ENCODE measurements around the gene HEPACAM.

Gene HEPACAM

DNA sequence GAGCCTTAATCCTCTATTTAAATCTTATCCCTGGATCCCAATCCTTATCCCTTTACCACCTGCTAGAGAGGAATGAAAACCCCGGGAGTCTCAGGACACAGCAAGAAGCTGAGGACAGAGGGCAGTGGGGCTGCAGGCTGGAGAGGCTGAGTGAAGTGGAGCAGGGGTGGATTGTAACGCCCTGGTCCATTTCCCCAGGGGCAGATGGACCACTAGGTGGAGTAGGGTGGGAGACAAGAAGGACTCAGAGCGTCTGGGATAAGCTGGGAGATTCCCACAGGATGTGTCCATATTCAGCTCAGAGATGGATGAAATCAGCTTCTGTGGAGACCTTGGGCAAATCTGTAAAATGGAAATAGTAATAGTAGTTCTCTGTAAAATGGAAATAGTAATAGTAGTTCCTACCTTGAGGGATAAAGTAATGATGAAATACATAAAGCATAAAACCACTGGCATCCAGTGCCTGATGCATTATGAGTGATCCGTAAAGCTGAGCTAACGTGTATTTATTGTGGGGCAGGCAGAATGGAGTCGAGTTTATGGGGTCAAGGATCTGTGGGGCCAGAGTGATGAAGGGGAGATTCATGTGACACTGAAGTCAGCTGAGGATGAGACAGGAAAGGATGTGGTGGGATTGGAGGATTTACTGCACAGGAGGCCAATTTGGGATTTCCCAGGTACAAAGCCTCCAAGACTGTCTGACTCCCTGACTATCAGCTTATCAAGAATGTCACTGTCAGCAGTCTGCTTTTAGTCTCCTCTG lies 36.3 kb downstream of the HEPACAM start:
- DNase-seq (ENCODE audit: low read depth, low spot score): no peak

DNA sequence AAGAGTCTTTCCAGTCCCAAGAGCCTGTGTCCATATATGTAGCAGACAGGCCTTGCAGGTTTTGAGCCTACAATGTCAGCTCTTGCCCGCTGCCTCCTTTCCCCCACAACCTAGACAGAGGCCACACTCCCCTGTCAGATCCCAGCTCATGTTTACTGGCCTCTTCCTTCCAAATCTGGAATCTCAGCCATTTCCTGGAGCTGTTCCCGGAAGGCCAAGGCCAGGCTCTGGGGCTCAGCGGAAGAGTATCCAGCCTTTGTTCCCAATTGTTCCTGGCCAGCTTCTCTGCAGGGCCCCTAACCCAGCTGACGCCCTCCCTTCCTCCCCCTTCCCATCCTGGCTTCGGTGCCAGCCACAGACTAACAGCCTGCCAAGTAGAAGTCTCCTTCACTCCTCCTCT lies 37.1 kb downstream of the HEPACAM start:
- DNase-seq (ENCODE audit: low read depth, low spot score): no peak

DNA sequence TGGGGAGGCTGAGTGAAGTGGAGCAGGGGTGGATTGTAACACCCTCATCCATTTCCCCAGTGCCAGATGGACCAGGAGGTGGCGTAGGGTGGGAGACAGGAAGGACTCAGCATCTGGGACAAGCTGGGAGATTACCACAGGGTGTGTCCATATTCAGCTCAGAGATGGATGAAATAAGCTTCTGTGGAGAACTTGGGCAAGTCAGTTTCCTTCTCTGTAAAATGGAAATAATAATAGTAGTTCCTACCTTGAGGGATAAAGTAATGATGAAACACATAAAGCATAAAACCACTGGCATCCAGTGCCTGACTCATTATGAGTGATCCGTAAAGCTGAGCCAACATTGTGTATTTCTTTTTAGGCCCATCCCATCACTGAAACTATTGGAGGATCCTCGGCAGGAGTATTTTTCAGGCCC lies 37.6 kb downstream of the HEPACAM start:
- no peak for DNase-seq (ENCODE audit: low read depth, low spot score)

DNA sequence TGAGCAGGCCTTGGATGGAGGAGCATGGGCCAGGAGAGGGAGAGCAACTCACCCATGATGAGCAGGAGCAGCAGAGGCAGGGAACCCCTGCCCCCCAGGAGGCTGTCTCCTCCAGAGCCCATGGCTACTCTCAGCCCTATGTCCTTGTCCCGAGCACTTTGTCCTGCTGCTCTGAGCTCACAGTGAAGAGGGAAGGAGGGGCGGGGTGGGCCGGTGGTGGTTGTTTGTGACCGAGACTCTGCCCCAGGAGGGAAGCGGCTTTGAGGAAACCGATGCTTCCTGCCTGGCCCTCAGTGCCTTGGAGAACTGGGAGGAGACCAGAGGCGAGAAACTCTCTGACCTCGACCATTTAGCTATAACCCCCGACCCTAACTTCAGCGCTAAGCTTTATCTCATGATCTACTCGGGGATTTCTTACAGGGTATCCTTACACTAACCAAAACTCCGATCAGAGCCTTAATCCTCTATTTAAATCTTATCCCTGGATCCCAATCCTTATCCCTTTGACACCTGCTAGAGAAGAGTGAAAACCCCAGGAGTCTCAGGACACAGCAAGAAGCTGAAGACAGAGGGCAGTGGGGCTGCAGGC lies 38.1 kb downstream of the HEPACAM start, which contains the start of gene ROBO4:
ROBO4 (minus strand) TSS at position 192 of the 589 bp plus-strand sequence; CDS start at position 122, 70 bp downstream.
- no peak for DNase-seq (ENCODE audit: low read depth, low spot score)

DNA sequence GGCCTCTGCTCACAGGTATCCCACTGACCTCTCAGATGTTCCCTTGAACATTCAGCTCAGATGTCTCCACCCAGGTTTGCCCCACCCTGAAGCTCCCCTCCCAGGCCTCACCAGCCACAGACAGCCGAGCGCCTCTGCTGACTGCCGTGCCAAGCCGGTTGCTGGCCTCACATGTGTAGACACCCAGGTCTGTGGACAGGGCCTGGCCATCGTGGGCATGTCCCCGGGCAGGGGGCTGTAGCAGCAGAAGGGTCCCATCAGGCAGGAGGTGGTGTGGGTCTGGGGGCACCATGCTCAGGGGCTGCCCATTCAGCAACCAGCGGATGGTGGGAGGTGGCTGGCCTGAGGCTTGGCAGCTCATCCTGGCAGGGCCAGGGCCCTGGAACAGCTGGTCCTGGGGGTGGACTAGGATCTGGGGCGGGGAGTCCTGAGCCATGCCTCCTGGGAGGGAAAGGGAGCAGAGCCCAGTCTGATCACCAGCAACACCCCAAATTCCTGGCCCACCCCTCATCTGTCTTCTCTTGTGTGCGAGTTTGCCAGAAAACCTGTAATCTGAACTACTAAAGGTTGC lies 38.9 kb downstream of the HEPACAM start:
- no peak for DNase-seq (ENCODE audit: low read depth, low spot score)

DNA sequence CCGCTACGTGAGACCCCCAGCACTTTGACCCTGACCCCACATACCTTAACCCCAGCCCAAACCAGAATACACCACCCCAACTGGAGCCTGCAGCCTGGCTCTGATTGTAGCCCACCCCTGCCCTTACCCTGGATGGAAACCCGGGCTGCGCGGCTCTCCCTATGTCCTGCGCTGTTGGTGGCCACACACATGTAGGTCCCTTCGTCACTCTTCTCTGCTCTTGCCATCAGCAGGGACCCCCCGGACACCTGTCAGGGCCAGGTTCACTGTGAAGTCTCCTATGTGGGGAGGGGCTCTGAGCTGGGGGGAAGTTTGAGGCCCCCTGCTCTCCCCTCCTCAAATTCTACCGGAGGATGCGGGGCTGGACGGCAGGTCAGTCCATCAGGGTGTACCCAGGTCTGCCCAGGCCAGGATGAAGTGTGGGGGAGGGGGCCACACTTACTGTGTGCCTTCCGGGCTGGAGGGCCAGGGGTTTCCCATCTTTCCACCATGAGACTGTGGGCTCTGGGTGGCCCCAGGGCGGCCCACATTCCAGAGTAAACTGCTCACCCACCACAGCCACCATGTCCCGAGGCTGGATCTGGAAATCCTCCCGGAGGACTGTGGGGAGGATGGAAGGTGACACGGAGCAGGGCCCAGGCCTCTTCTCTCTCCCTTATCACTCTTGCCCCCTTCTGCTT lies 39.6 kb downstream of the HEPACAM start:
- no peak for DNase-seq (ENCODE audit: low read depth, low spot score)

DNA sequence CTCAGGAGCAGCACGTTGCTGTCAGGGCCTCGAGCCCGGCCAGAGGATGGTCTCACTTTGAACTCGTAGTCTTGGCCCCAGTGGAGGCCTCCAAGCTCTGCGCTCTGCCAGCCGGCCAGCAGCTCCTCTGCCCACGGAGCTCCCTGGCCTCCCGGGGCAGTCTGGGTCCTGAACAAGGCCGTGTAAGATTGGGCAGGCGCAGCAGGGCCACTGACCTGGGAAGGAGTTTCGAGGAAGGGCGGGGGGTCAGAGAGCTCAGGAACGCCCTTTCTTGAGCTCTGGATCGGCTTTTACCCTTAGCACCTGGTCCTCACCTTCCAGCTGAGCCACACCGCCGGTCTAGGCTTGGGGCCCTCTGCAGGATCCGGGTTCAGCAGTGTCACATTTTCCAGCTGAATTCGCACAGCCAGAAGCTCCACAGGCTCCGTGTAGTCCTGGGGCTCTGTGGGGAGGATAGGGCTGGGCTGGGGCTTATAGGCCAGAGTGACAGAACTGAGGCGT lies 40.3 kb downstream of the HEPACAM start:
- no peak for DNase-seq (ENCODE audit: low read depth, low spot score)

DNA sequence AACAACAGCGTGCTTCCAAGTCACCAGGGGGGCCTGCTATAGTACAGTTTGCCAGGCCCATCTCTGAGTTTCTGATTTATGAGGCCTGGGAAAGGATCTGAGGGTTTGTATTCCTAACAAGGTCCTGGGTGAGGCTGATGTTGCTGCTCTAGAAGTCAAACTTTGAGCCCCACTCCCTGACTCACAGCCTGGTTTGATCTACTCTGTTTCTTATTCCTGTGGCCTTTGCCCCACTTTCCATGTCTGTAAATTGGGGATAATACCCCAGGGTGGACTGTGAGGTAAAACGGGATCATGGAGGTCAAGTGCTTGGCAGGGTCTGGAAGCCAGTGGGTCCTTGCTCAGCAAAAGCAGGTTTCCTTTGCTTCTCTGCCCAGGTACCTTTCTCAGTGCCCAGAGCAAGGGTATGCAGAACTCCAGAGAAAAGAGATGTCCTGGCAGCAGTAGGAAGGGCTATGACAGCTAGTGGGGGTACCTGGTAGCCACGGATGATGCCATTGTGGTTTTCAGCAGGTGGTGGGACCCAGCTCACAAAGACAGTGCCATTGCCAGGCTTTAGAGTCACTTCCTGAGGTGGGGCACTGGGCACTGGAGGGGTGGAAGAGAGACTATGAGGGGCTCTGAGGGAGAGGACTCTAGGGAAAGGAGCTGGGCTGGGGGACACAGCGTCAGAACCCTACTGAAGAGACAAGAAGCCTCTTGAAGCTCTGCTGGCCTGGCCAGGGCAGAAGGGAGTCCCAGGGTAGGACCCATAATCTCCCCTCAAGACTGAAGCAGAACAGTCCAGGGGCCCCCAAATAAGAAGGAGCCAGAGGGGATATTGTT lies 41.0 kb downstream of the HEPACAM start:
- DNase-seq (ENCODE audit: low read depth, low spot score): no peak

DNA sequence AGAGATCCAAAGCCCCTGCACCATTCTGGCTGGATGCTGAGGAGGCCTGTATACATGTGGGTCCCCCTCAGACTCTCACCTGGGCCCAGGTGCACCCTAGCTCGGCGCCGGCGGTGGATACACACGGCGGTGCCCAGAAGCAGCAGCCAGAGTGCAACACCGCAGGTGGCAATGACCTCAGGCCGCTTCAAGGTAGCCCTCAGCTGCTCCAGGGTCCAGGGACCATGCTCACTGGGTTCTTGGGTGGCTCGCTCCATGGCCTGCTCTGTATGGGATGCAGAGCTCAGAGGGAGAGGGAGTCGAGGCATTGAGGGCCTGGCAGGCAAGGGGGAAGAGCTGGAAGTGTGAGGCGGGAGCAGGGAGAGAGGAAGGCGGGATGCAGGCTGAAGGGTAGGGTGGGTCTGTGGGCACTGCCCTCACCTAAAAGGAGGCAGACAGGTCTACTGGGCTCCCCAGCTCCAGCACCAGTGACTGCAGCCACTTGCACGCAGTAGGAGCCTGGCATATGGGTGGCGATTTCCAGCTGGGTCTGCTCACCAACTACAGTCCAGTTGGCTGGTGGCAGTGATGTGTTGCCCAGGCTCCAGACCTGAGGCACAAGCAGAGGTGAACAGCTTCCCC lies 42.0 kb downstream of the HEPACAM start:
- DNase-seq (ENCODE audit: low read depth, low spot score): no peak

DNA sequence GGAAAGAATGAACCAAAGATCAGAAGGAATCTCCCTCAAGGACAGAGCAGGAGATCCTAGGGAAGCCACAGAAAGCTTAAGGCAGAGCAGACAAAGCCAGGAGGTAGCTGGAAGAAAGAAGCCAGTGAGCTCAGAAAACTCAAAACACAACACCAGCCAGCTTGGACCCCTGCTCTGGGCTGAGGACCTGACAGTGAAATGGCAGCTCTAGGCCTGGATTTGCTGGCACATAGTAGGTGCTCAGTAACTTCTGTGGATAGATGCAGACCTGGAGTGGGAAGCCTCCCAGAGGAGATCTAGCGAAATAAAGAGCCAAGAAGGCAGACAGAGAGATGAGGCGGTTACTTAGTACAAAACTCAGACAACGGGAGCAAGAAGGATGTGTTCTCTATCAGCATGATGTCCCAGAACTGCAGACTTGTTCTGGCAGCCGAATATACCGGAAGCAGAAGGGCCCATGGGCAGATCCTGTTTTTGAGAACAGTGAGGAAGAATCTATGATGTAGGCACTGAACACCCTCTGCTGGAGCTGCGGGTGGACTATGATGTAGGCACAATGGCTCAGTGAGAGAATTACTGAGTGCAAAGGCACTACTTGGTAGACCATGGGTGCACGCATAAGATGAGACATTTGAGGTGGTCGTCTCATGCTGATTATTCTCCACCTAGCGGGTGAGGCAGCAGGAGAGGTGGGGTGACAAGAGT lies 42.9 kb downstream of the HEPACAM start:
- DNase-seq (ENCODE audit: low read depth, low spot score): no peak

DNA sequence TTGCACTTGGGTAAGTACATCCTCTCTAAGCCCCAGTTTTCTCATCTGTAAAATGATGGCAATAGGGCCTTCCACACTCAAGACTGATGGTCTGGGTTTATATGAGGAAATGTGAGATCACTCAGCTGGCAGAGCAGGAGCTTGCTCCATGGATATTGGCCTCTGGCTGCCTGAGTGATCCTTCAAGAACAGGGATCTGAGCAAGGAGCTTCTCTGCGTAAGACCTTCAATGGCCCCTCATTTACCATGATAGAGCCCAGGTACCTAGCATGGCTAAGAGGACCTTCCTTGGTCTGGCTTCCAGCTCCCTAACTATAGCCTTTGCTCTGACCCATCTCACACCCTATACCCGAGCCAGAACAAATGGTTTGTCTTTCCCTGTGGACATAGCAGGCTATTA lies 43.7 kb downstream of the HEPACAM start:
- no peak for DNase-seq (ENCODE audit: low read depth, low spot score)

DNA sequence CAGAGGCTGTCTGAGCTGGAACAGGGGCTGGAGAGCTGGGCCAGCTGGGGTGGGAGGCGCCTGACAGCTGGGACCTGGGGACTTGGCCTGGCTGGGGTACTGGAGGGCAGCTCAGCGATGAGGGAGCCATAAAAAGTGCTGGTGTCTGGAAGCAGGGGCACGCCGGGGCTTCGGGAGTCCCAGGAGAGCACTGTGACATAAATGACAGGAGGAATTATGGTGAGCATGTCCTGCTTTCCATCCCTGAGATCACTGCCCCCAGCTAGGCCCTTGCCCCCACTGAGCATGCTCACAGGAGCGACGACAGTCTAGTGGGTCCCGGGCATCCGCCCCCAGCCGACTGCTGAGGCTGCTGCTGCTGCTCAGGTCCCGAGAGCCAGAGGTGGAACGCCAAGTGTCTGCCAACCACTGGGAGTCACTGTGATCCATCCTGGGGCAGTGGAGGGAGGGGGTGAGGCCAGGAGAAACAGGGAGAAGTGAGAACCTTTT lies 44.4 kb downstream of the HEPACAM start:
- no peak for DNase-seq (ENCODE audit: low read depth, low spot score)

DNA sequence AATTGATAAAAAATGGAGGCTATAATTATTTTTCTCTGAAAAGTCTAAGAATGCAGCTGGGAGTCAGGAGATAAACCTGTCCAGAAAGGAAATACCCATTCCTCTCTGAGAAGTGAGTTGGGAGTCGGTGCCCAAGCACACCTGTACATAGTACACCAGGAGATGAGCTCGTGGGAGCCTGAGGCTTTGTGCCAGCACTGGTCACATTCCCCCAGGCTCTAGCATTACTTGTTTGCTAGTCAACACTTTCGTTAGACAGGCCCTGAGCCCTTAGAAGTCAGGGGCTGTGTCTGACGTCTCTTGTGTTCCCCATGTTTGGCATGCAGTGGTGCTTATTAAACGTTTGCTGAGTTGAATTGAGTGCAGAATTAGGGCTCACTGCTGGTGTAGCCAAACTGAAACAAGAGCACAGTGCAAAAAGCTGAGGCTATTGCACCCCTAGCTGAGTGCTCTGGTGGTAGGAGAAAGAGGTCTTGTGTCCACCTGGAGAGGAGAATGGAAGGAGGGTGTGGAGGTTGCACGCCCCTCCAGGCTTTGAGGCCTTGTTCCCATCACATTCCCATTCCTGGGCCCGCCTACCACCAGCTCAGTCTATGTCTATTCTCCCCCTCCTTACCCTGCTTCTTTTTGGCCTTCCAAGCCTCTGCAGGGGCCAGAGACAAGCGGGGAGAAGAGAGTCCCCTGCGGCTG lies 45.0 kb downstream of the HEPACAM start:
- no peak for DNase-seq (ENCODE audit: low read depth, low spot score)

DNA sequence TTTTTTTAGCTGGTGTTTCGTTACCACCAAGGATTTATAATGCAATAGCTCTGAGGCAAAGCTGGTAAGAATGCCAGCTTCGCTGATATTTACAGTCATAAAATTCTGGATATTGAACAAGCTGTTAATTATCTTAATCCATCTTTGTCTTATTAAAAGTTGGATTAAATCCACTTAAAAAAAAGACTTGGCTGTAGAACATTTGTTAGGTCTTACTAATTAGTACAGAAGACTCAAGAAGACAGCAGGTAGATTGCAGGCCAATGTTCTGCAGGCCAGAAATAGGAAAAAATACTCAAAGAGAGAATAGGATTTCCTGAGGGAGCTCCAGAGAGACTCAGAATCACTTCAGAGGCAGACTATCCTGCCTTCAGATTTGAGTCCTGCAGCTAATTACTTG lies 45.7 kb downstream of the HEPACAM start:
- no peak for DNase-seq (ENCODE audit: low read depth, low spot score)

DNA sequence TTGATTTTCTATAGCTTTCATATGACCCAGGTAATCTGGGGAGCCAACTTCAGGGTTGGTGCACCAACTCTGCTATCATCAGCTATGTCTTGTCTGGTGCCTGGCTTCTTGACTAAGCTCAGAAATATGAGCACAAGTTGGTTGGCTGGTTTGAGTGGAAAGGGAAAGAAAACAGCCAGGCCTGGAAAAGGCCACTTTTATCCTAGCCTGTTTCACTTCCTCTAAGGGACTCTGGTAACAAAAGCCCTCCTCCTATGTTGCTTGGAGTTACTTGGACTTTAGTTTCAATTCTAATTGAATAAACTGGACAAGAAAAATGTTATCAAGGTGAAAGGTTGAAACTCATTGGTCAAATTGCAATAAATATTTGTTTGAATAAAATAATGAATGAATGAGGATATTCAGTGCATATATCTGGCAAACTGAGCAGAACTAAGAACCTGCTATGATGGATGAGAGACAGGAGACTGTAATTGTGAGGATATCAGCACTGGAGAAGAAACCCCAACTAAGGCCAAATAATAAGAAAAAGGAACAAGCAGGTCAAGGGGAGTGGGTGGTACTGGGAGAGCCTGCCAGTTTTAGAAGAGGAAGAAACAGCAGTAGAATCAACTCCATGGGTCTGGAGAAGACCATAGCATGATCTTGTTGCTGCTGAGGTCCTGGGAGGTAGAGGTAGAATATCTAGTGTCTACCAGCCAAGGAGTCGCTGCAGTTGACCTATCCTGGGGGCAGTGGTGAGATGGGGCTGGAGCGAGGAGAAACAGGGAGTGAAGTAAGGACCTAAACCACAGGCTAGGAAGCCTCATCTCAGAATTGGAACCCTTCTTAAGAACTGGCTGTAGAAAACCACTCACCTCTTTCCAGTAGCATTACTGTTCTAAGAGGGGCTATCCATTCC lies 46.4 kb downstream of the HEPACAM start:
- no peak for DNase-seq (ENCODE audit: low read depth, low spot score)

DNA sequence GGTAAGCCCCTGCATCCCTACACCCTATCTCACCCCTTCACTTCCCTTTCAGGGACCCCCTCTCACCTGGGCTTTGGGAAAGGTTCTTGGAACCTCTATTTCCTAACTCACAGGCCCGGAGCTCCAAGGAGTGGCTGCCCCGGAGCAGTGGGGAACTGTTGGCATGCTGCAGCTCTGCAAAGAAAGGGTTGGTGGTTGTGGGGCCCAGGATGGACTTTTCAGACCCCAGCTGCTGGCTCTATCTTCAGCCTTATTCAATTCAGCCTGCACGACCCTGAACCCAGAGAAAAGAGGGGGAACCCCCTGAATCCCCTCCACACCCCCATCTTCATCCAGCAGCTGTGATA lies 48.2 kb downstream of the HEPACAM start:
- DNase-seq (ENCODE audit: low read depth, low spot score): no peak

DNA sequence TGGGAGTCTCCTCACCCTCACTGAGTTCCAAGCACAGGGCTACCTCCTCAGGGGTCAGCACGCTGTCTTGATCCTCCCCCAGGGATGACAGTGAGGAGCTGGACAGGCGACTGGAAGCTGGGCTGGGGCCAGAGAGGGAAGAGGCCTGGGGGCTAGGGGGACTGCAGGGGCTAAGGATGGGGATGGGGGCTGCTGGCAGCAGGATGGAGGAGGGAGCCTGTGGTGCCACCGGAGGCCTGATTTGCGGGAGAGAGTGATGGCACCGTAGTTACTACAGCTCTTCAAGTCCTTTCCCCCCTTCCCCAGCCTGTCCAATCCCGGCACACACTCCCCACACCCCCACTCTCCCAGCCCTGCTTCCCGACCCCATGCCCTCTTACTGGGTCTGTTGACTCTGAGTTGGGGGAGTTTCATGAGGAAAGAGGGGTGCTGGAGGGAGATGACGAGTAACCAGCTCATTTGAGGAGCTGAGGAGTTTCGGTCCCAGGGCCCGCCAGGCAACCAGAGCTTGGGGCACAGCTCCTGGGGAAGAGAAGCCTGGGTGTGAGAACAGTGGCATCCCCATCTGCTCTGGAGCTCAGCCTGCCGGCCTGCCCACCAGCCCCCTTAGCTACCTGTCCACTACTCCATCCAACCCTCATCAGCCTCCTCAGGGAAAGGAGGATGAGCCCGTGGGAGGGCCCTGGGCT lies 48.7 kb downstream of the HEPACAM start:
- DNase-seq (ENCODE audit: low read depth, low spot score): no peak

DNA sequence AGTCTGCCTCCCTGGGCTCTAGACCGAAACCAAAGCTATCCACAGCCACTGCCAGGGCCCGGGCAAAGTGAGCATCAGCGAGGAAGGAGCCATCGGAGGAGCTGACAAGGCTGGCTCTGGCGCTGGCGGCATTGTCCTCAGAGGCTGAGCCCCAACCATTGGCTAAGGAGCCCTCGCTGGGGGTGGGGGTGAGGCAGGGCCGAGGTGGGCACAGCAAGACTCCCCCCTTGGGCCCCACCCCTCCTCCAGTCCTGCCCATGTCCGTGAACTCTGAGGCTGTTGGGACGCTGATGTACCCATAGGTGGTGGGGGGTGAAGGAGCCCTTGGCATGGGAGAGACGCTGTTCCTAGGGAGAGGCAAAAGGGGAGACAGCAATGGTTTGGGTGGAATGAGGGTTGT lies 49.4 kb downstream of the HEPACAM start:
- DNase-seq (ENCODE audit: low read depth, low spot score): no peak

All from smooth muscle cell of the brain vasculature (primary cell).